Measurements from ENCODE around the gene SLX4IP.

DNA sequence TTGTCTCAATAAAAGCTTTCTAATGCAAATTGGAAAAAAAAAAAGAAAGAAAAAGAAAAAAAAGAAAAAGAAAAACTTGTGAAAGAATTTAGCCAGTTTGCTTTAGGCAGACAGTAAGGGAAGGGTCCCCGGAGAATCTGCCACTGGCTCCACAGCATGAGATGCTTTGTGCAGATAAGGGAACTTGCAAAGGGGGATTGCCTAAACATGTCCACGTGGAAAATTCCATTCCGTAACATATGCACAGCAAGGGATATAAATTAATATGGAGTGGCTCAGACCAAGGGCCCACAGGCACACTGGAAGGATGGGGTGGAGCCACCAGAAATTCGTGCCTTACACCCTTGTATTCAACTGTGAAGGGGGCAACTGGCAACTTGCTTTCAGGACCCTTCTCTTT lies 46.5 kb upstream of the SLX4IP start:
- no peak for TF ChIP-seq TAF1 (IDR thresholded peaks at IDR 0.05; ENCODE audit: borderline replicate concordance, low read depth, low read length)
- no peak for TF ChIP-seq POLR2A (IDR thresholded peaks at IDR 0.05; ENCODE audit: low read depth, low read length)
- no peak for TF ChIP-seq POLR2AphosphoS5 (IDR thresholded peaks at IDR 0.05; ENCODE audit: low read depth, low read length)

All from GM12892 (cell line).